ENCODE data around the gene NACC2. TPM values are rescaled to one million over a fixed set of nuclear protein-coding genes. Genes with fewer than 3 reads are reported as not detected.
"Not testable (repeated sequence)": the region's sequence is repeated elsewhere in the genome, so short reads cannot be mapped to it uniquely, and the experiment has no call there.

Gene NACC2
- total RNA-seq, 2 donors from 2014 or later = 69.2 to 79.7 TPM

DNA sequence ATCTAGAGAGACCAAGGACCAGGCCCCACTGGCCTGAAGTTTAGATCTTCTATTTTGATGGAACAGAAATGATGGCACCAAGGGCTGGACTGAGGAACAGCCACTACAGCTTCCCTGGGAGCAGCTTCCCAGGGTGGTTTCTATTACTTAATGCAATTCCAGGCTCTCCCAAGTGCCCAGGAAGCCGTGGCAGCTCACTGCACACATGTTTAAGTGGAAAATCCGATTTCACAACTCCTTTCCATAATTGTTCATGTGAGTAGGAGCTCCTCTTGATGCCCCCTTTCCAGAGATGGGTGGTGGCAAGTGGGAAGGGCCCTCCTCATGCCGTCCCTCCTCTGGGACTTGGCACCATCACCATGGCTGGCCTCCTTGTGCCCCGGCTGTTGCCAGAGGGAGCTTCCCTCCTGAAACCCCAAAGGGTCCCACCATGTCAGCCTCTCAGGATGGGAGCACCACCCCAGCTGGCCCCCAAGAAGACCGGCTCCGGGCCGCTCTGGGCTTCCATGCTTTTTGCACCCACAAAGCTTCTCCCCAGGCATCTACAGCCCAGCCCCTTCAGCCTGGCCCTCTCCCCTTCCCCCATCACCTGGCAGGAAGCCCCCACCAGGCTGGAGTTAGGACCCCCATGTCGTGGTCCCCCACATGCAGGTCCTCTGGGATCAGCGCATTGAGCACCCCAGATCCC lies 124.8 kb downstream of the NACC2 start:
- Histone ChIP-seq H3K27ac (no peak overlapping the region), H3K36me3 (no peaks in the 10 kb centered on the region), H3K4me3 (no peak overlapping the region), H3K4me1 (ENCODE audit: control insufficient read depth in 1 of 2, low read depth in 2 of 2) (no peaks in the 10 kb centered on the region), H3K27me3 (replicated peaks; ENCODE audit: insufficient read depth) (no peaks in the 10 kb centered on the region), H3K9me3 (no peaks in the 10 kb centered on the region)
- DNase-seq (ENCODE audit: low spot score) = no peak
- TF ChIP-seq, protein P1, sequence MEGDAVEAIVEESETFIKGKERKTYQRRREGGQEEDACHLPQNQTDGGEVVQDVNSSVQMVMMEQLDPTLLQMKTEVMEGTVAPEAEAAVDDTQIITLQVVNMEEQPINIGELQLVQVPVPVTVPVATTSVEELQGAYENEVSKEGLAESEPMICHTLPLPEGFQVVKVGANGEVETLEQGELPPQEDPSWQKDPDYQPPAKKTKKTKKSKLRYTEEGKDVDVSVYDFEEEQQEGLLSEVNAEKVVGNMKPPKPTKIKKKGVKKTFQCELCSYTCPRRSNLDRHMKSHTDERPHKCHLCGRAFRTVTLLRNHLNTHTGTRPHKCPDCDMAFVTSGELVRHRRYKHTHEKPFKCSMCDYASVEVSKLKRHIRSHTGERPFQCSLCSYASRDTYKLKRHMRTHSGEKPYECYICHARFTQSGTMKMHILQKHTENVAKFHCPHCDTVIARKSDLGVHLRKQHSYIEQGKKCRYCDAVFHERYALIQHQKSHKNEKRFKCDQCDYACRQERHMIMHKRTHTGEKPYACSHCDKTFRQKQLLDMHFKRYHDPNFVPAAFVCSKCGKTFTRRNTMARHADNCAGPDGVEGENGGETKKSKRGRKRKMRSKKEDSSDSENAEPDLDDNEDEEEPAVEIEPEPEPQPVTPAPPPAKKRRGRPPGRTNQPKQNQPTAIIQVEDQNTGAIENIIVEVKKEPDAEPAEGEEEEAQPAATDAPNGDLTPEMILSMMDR (IDR thresholded peaks at IDR 0.05) = no peak
- ATAC-seq (ENCODE audit: insufficient number of reproducible peaks, low FRiP score, low read depth) = no peak

DNA sequence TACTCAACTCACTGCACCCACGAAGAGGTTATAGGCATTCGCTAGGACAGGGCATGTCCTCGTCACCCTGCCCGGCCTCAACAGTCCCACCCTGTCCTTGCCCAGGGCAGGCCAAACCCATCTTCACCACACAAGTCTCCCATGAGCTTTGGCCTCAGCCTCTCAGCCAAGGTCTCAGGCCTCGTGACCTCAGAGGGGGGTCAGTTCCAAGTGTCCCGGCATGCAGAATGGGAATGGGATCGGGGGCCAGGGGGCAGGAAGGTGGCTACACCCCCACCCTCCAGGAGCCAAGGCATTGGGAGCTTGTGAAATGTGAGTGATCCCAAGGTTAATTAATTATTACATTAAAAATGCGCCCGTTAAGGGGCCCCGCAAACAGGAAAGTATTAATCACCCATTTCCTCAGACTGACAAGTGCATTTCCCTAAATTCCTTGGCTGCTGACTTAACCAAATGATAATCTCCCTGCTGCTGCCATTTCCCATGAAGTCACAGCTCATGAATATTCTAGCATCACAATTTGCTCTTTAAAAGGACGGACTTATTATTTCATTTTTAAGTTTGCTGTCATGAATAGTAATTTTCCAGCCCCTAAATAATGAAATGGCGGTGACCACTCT lies 125.9 kb downstream of the NACC2 start:
- Histone ChIP-seq H3K36me3 (no peaks in the 10 kb centered on the region), H3K4me3 (no peak overlapping the region), H3K4me1 (ENCODE audit: control insufficient read depth in 1 of 2, low read depth in 2 of 2) (no peaks in the 10 kb centered on the region), H3K27ac (no peak overlapping the region), H3K27me3 (replicated peaks; ENCODE audit: insufficient read depth) (no peaks in the 10 kb centered on the region), H3K9me3 (no peaks in the 10 kb centered on the region)
- TF ChIP-seq, protein P1 (IDR thresholded peaks at IDR 0.05) = no peak
- no peak for DNase-seq (ENCODE audit: low spot score)
- no peak for ATAC-seq (ENCODE audit: insufficient number of reproducible peaks, low FRiP score, low read depth)

DNA sequence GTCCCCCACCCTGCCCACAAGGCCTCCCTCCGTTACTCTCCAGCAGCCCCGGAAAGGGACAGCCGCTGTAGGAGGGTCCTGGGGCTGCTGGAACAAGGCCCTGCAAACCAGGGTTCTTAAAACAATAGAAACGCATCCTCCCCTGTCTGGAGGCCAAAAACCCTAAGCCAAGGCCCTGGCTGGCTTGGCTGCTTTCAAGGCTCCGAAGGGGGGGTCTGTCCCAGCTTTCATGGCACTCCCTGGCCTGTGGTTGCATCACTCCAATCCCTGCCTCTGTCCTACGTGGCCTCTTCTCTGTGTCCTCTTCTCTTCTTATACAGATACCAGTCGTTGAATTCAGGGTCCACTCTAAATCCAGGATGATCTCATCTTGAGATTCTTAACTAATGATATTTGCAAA lies 126.5 kb downstream of the NACC2 start:
- Histone ChIP-seq H3K27me3 (replicated peaks; ENCODE audit: insufficient read depth) (no peaks in the 10 kb centered on the region), H3K36me3 (no peaks in the 10 kb centered on the region), H3K27ac (no peak overlapping the region), H3K9me3 (no peaks in the 10 kb centered on the region), H3K4me3 (no peak overlapping the region), H3K4me1 (ENCODE audit: control insufficient read depth in 1 of 2, low read depth in 2 of 2) (no peaks in the 10 kb centered on the region)
- ATAC-seq (ENCODE audit: insufficient number of reproducible peaks, low FRiP score, low read depth) = no peak
- TF ChIP-seq, protein P1 (IDR thresholded peaks at IDR 0.05) = no peak
- DNase-seq (ENCODE audit: low spot score) = no peak

DNA sequence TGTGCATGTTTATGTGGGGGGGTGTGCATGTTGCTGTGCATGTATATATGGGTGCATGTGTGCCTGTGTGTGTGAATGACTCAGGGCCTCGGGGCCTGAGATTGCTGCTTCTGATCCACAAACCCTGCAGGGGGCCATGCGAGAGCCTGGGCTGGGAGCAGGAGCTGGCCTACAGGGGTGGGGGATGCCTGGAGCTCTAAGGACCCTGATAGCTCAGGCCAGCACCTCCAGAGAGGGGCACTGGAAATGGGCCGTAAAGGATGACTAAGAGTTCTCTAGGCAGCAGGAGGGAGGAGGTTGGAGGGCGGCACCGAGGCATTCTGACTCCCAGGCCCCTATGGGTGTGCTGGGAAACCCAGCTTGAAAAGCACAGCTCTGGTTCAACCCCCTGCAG lies 127.0 kb downstream of the NACC2 start:
- no peak for DNase-seq (ENCODE audit: low spot score)
- Histone ChIP-seq H3K9me3 (no peaks in the 10 kb centered on the region), H3K4me1 (ENCODE audit: control insufficient read depth in 1 of 2, low read depth in 2 of 2) (no peaks in the 10 kb centered on the region), H3K36me3 (no peaks in the 10 kb centered on the region), H3K27me3 (replicated peaks; ENCODE audit: insufficient read depth) (no peaks in the 10 kb centered on the region), H3K4me3 (no peak overlapping the region), H3K27ac (no peak overlapping the region)
- TF ChIP-seq, protein P1 (IDR thresholded peaks at IDR 0.05) = no peak
- ATAC-seq (ENCODE audit: insufficient number of reproducible peaks, low FRiP score, low read depth) = no peak

DNA sequence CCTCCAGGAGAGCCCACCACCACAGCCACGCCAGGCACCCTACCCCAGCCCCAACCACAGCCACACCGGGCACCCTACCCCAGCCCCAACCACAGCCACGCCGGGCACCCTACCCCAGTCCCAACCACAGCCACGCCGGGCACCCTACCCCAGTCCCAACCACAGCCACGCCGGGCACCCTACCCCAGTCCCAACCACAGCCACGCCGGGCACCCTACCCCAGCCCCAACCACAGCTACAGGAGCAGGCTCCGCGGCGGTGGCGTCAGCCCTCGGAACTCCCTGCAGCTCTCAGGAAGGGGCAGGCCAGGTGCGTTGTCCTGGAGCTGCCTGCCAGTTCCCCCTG lies 128.2 kb downstream of the NACC2 start:
- H3K4me1 ChIP-seq (ENCODE audit: control insufficient read depth in 1 of 2, low read depth in 2 of 2); ATAC-seq (ENCODE audit: insufficient number of reproducible peaks, low FRiP score, low read depth); H3K4me3 ChIP-seq; H3K27me3 ChIP-seq (replicated peaks; ENCODE audit: insufficient read depth); H3K27ac ChIP-seq; DNase-seq (ENCODE audit: low spot score); H3K36me3 ChIP-seq; H3K9me3 ChIP-seq: not testable (repeated sequence)

Measured in thoracic aorta (tissue), 2 donors.